Measurements from ENCODE around the gene PRKCB. TPM values are rescaled to one million over a fixed set of nuclear protein-coding genes. Genes with fewer than 3 reads are reported as not detected.
"Not testable (repeated sequence)": the region's sequence is repeated elsewhere in the genome, so short reads cannot be mapped to it uniquely, and the experiment has no call there.

Gene PRKCB
- polyA plus RNA-seq, 4 donors = 4.2 to 7.7 (median 5.0) TPM

- no peak for DNase-seq (ENCODE audit: low read depth in 4 of 4, low spot score in 3 of 4)
Measured at GRCh38 chr16:24203675-24204074, 367.9 kb downstream of the PRKCB start.

GRCh38 chr16:24204150-24204665 lies 368.4 kb downstream of the PRKCB start:
- DNase-seq (ENCODE audit: low read depth in 4 of 4, low spot score in 3 of 4) = no peak

- no peak for DNase-seq (ENCODE audit: low read depth in 4 of 4, low spot score in 3 of 4)
Measured at GRCh38 chr16:24206926-24207325, 371.1 kb downstream of the PRKCB start.

- no peak for DNase-seq (ENCODE audit: low read depth in 4 of 4, low spot score in 3 of 4)
Measured at GRCh38 chr16:24208710-24209109, 372.9 kb downstream of the PRKCB start.

GRCh38 chr16:24214992-24215391 lies 379.2 kb downstream of the PRKCB start:
- no peak for DNase-seq (ENCODE audit: low read depth in 4 of 4, low spot score in 3 of 4)

- DNase-seq (ENCODE audit: low read depth in 4 of 4, low spot score in 3 of 4) = no peak
Measured at GRCh38 chr16:24216961-24217360, 381.2 kb downstream of the PRKCB start.

- DNase-seq (ENCODE audit: low read depth in 4 of 4, low spot score in 3 of 4) = no peak
Measured at GRCh38 chr16:24217461-24217860, 381.7 kb downstream of the PRKCB start.

GRCh38 chr16:24218299-24218698 lies 382.5 kb downstream of the PRKCB start:
- no peak for DNase-seq (ENCODE audit: low read depth in 4 of 4, low spot score in 3 of 4)

- DNase-seq (ENCODE audit: low read depth in 4 of 4, low spot score in 3 of 4) = no peak
Measured at GRCh38 chr16:24221219-24221618, 385.4 kb downstream of the PRKCB start.

- DNase-seq (ENCODE audit: low read depth in 4 of 4, low spot score in 3 of 4) = no peak
Measured at GRCh38 chr16:24228514-24228913, 392.7 kb downstream of the PRKCB start.

GRCh38 chr16:24232936-24233335 lies 397.2 kb downstream of the PRKCB start:
- DNase-seq (ENCODE audit: low read depth in 4 of 4, low spot score in 3 of 4) = no peak

- DNase-seq (ENCODE audit: low read depth in 4 of 4, low spot score in 3 of 4) = no peak
Measured at GRCh38 chr16:24234737-24235136, 399.0 kb downstream of the PRKCB start.

GRCh38 chr16:24235806-24236205 lies 400.0 kb downstream of the PRKCB start:
- no peak for DNase-seq (ENCODE audit: low read depth in 4 of 4, low spot score in 3 of 4)

- DNase-seq (ENCODE audit: low read depth in 4 of 4, low spot score in 3 of 4) = not testable (repeated sequence)
Measured at GRCh38 chr16:24238846-24239245, 403.1 kb downstream of the PRKCB start.

- DNase-seq (ENCODE audit: low read depth in 4 of 4, low spot score in 3 of 4) = no peak
Measured at GRCh38 chr16:24246911-24247607, 411.3 kb downstream of the PRKCB start.

GRCh38 chr16:24253192-24253591 lies 417.4 kb downstream of the PRKCB start:
- DNase-seq (ENCODE audit: low read depth in 4 of 4, low spot score in 3 of 4) = peak in 1 of 4 donors; percentile 12

GRCh38 chr16:24255456-24256371 lies 419.9 kb downstream of the PRKCB start, which contains the start of gene CACNG3:
CACNG3 (plus strand) TSS chr16:24256335; CDS start chr16:24256755, 420 bp downstream.
- DNase-seq (ENCODE audit: low read depth in 4 of 4, low spot score in 3 of 4) = peak; percentile 51 to 79 (median 56)

- no peak for DNase-seq (ENCODE audit: low read depth in 4 of 4, low spot score in 3 of 4)
Measured at GRCh38 chr16:24257958-24258357, 422.2 kb downstream of the PRKCB start.

- no peak for DNase-seq (ENCODE audit: low read depth in 4 of 4, low spot score in 3 of 4)
Measured at GRCh38 chr16:24258791-24259190, 423.0 kb downstream of the PRKCB start.

GRCh38 chr16:24262816-24263215 lies 427.0 kb downstream of the PRKCB start:
- DNase-seq (ENCODE audit: low read depth in 4 of 4, low spot score in 3 of 4) = no peak

All from left renal pelvis (tissue), 4 donors.